HFFc6 (cell line): ENCODE results near the gene DAGLB. TPM values are rescaled to one million over a fixed set of nuclear protein-coding genes. Genes with fewer than 3 reads are reported as not detected.
"Not testable (repeated sequence)": the region's sequence is repeated elsewhere in the genome, so short reads cannot be mapped to it uniquely, and the experiment has no call there.

Experiments
- DNase-seq: peaks from one replicate; pipeline ENCODE4 v3.0.0-alpha.2; 2018
- H3K27ac Mint-ChIP-seq: 2 replicates; pipeline ENCODE4 v1.8.0; 2020; ENCODE audit warnings: mild to moderate bottlenecking, mixed read lengths
- H3K27me3 Mint-ChIP-seq: 2 replicates; pipeline ENCODE4 v1.8.0; 2021; ENCODE audit warnings: mild to moderate bottlenecking, moderate library complexity, mixed read lengths; ENCODE audit not compliant: insufficient read depth
- H3K36me3 Mint-ChIP-seq: 2 replicates; pipeline ENCODE4 v1.8.0; 2021; ENCODE audit warnings: low read depth, mixed read lengths
- H3K4me1 Mint-ChIP-seq: 2 replicates; pipeline ENCODE4 v1.8.0; 2020; ENCODE audit warnings: low read depth, mixed read lengths
- H3K4me3 Mint-ChIP-seq: 2 replicates; pipeline ENCODE4 v1.8.0; 2020; ENCODE audit warnings: mild to moderate bottlenecking, moderate library complexity, mixed read lengths
- H3K9me3 Mint-ChIP-seq: 2 replicates; pipeline ENCODE4 v1.8.0; 2020; ENCODE audit warnings: mild to moderate bottlenecking, mixed read lengths
- CTCF ChIP-seq: fragments of 200-600 bp; sonication (generic); IDR thresholded peaks from 2 replicates; pipeline ENCODE4 v1.5.0; 2021; ENCODE audit warnings: antibody characterized with exemption, mild to moderate bottlenecking
- total RNA-seq, 6 experiments: library from RNA; stranded (reverse); fragmentation: NEBNext Ultra II Directional; extraction: Animal tissue kit (Norgen Biotek cat#: 25700); gene quantifications; 2 replicates in 1 of 6; 3 replicates in 5 of 6; pipeline ENCODE4 v1.2.3, GENCODE V29; 2021

The DAGLB gene
- total RNA-seq, 6 experiments from 2014 or later: 29.2 to 39.5 (median 33.2) TPM

GRCh38 chr7:6460990-6461584 is 13.3 kb upstream of the DAGLB start:
- H3K27ac Mint-ChIP-seq: no peak overlapping the region; the same call in 1 of the 2 replicates
- no peak for TF ChIP-seq CTCF
- no peaks in the 10 kb centered on the region; the same call in none of the 2 replicates for H3K27me3 Mint-ChIP-seq
- no peak overlapping the region for H3K4me3 Mint-ChIP-seq
- H3K4me1 Mint-ChIP-seq: peaks cover 28% of the 10 kb centered on the region
- peaks cover 33% of the 10 kb centered on the region for H3K36me3 Mint-ChIP-seq
- H3K9me3 Mint-ChIP-seq: no peaks in the 10 kb centered on the region
- no peak for DNase-seq

- Mint-ChIP-seq H3K27ac (no peak overlapping the region), H3K4me1 (peaks cover 22% of the 10 kb centered on the region), H3K36me3 (peaks cover 25% of the 10 kb centered on the region), H3K9me3 (no peaks in the 10 kb centered on the region), H3K27me3 (no peaks in the 10 kb centered on the region; the same call in 1 of the 2 replicates), H3K4me3 (no peak overlapping the region)
- no peak for TF ChIP-seq CTCF
- no peak for DNase-seq
Observed at GRCh38 chr7:6460303-6460702, 12.5 kb upstream of the DAGLB start.

- peaks cover 25% of the 10 kb centered on the region for H3K36me3 Mint-ChIP-seq
- not testable (repeated sequence) for H3K4me3 Mint-ChIP-seq
Observed at GRCh38 chr7:6458676-6459075, 10.9 kb upstream of the DAGLB start.

GRCh38 chr7:6453734-6454133 is 6.0 kb upstream of the DAGLB start:
- peak; percentile 98 for DNase-seq
- no peaks in the 10 kb centered on the region for H3K9me3 Mint-ChIP-seq
- peaks cover 29% of the 10 kb centered on the region for H3K4me1 Mint-ChIP-seq
- H3K27me3 Mint-ChIP-seq: peaks cover 4% of the 10 kb centered on the region
- H3K36me3 Mint-ChIP-seq: no peaks in the 10 kb centered on the region; the same call in 1 of the 2 replicates
- TF ChIP-seq CTCF: no peak
- H3K4me3 Mint-ChIP-seq: peak overlapping the region; percentile 41
- H3K27ac Mint-ChIP-seq: peak overlapping the region; percentile 84

More at GRCh38 chr7:6458676-6459075, 10.9 kb upstream of the DAGLB start:
- H3K9me3 Mint-ChIP-seq, H3K27me3 Mint-ChIP-seq, DNase-seq, H3K27ac Mint-ChIP-seq: not testable (repeated sequence)
- H3K4me1 Mint-ChIP-seq: peaks cover 27% of the 10 kb centered on the region

GRCh38 chr7:6451224-6451705 is 3.5 kb upstream of the DAGLB start:
- Mint-ChIP-seq H3K36me3 (peaks cover 6% of the 10 kb centered on the region), H3K27ac (no peak overlapping the region), H3K9me3 (no peaks in the 10 kb centered on the region), H3K27me3 (peaks cover 11% of the 10 kb centered on the region), H3K4me1 (peaks cover 30% of the 10 kb centered on the region), H3K4me3 (no peak overlapping the region)
- no peak for DNase-seq
- no peak for TF ChIP-seq CTCF

- Mint-ChIP-seq H3K27me3 (peaks cover 11% of the 10 kb centered on the region), H3K4me1 (peaks cover 35% of the 10 kb centered on the region), H3K36me3 (peaks cover 11% of the 10 kb centered on the region)
- H3K27ac Mint-ChIP-seq, H3K9me3 Mint-ChIP-seq, H3K4me3 Mint-ChIP-seq, DNase-seq: not testable (repeated sequence)
Observed at GRCh38 chr7:6450591-6450990, 2.8 kb upstream of the DAGLB start.

GRCh38 chr7:6449884-6450283 is 2.1 kb upstream of the DAGLB start:
- Mint-ChIP-seq H3K27me3 (peaks cover 11% of the 10 kb centered on the region), H3K36me3 (peaks cover 18% of the 10 kb centered on the region), H3K4me1 (peaks cover 42% of the 10 kb centered on the region)
- H3K27ac Mint-ChIP-seq, H3K9me3 Mint-ChIP-seq, DNase-seq, H3K4me3 Mint-ChIP-seq: not testable (repeated sequence)
